ENCODE results near the gene DIP2B.

DNA sequence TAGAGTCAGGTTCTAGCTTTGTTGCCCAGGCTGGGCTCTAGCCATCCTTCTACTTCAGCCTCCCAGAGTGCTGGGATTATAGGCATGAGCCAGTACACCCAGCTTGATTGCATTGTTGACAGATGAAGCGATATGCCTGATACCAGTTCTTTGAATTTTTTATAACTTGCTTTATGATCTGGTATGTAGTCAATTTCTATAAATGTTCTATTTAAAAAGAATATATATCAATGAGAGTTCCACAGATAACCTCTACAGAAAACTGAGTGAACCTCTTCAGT is 99.8 kb downstream of the DIP2B start:
- TF ChIP-seq EP300 (IDR thresholded peaks at IDR 0.05): no peak
- TF ChIP-seq, protein P1, sequence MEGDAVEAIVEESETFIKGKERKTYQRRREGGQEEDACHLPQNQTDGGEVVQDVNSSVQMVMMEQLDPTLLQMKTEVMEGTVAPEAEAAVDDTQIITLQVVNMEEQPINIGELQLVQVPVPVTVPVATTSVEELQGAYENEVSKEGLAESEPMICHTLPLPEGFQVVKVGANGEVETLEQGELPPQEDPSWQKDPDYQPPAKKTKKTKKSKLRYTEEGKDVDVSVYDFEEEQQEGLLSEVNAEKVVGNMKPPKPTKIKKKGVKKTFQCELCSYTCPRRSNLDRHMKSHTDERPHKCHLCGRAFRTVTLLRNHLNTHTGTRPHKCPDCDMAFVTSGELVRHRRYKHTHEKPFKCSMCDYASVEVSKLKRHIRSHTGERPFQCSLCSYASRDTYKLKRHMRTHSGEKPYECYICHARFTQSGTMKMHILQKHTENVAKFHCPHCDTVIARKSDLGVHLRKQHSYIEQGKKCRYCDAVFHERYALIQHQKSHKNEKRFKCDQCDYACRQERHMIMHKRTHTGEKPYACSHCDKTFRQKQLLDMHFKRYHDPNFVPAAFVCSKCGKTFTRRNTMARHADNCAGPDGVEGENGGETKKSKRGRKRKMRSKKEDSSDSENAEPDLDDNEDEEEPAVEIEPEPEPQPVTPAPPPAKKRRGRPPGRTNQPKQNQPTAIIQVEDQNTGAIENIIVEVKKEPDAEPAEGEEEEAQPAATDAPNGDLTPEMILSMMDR (IDR thresholded peaks at IDR 0.05): no peak
- TF ChIP-seq POLR2A (IDR thresholded peaks at IDR 0.05): no peak

Data from upper lobe of left lung (tissue), 4 donors.